Testis (tissue), 3 donors: Measurements from ENCODE around the gene LHX5. TPM values are rescaled to one million over a fixed set of nuclear protein-coding genes. Genes with fewer than 3 reads are reported as not detected.
A peak's percentile ranks its signal among the peaks of the same experiment; 100 is the strongest.

Source experiments
- DNase-seq: peaks from one replicate; pipeline ENCODE4 v3.0.0-alpha.2; 2019
- H3K27ac ChIP-seq, 2 donors: fragments of 200-600 bp; sonication (generic); one replicate each; pipeline ENCODE4 v1.5.1; 2019
- H3K27me3 ChIP-seq: fragments of 200-600 bp; sonication (generic); one replicate; pipeline ENCODE4 v1.5.1; 2019
- H3K36me3 ChIP-seq: fragments of 200-600 bp; sonication (generic); one replicate; pipeline ENCODE4 v1.5.1; 2017; ENCODE audit warnings: low read depth; ENCODE audit errors: missing control alignments
- H3K4me1 ChIP-seq: fragments of 200-600 bp; sonication (generic); one replicate; pipeline ENCODE4 v1.5.1; 2019
- H3K4me3 ChIP-seq, 2 donors: fragments of 200-600 bp; sonication (generic); one replicate each; pipeline ENCODE4 v1.5.1; 2017 to 2019
- H3K9me3 ChIP-seq: fragments of 200-600 bp; sonication (generic); one replicate; pipeline ENCODE4 v1.5.1; 2017
- CTCF ChIP-seq, 3 experiments: fragments of 450-650 bp in 2 of 3; fragments of 200-600 bp in 1 of 3; sonication (generic) in 1 of 3; IDR thresholded peaks; one replicate each; pipeline ENCODE4 v1.5.1; 2016 to 2019; ENCODE audit warnings: antibody characterized with exemption in 3 of 3, mild to moderate bottlenecking in 2 of 3, moderate library complexity in 1 of 3
- POLR2A ChIP-seq: fragments of 450-650 bp; IDR thresholded peaks from one replicate; pipeline ENCODE4 v1.6.1; 2017; ENCODE audit warnings: antibody characterized with exemption, mild to moderate bottlenecking, moderate library complexity
- WGBS, 2 donors: methylation state at CpG; one replicate each; pipeline ENCODE4 v1.1.5; 2018; 5-methylcytosine and 5-hydroxymethylcytosine counted together
- intact Hi-C: fragments of 100-400 bp; cut with DNase I; formaldehyde crosslinking; loops from one replicate; pipeline ENCODE4 v1.15.1; 2023; ENCODE audit warnings: low total_unique reads
- polyA plus RNA-seq: library from polyadenylated mRNA; stranded (reverse); fragments of 350-450 nt; fragmentation: Illumina TruSeq; extraction: RNeasy Lipid Tissue Mini Kit (QIAGEN cat#74804); gene quantifications from one replicate; pipeline ENCODE4 v1.2.3, GENCODE V29; 2014; ENCODE audit warnings: low read depth, low replicate concordance; ENCODE audit not compliant: insufficient read depth
- total RNA-seq, 2 donors: library from RNA; depleted of rRNA; stranded (reverse); fragments of >200 nt; gene quantifications; one replicate each; pipeline ENCODE4 v1.2.3, GENCODE V29; 2016

Gene LHX5
- total and polyA plus RNA-seq, 3 donors from 2014 or later: 0.11 to 0.12 TPM; not detected in 1

GRCh38 chr12:113465808-113466453 is 5.7 kb downstream of the LHX5 start:
- H3K4me3 ChIP-seq: no peak overlapping the region
- WGBS, 2 donors: 3% methylated on average over 9 to 13 of the region's 13 CpGs
- no peaks in the 10 kb centered on the region for H3K36me3 ChIP-seq
- peaks cover 9% of the 10 kb centered on the region for H3K27me3 ChIP-seq
- intact Hi-C loops: loop anchor here (10.0 kb wide), 1 partner anchor 449 kb away; no protein-coding TSS in a partner anchor
- H3K27ac ChIP-seq: no peak overlapping the region
- no peak for TF ChIP-seq POLR2A
- no peak for TF ChIP-seq CTCF (IDR thresholded peaks at IDR 0.05)
- peaks cover 38% of the 10 kb centered on the region for H3K4me1 ChIP-seq
- no peaks in the 10 kb centered on the region for H3K9me3 ChIP-seq
- no peak for DNase-seq

GRCh38 chr12:113464852-113465719 is 6.6 kb downstream of the LHX5 start:
- DNase-seq: no peak
- H3K9me3 ChIP-seq: no peaks in the 10 kb centered on the region
- H3K27ac ChIP-seq: no peak overlapping the region
- intact Hi-C loops: loop anchor here (10.0 kb wide), 1 partner anchor 450 kb away; no protein-coding TSS in a partner anchor
- H3K4me3 ChIP-seq: peak overlapping the region in 1 of 2 donors; percentile 15
- TF ChIP-seq POLR2A (no peak), CTCF (IDR thresholded peaks at IDR 0.05) (no peak)
- peaks cover 9% of the 10 kb centered on the region for H3K27me3 ChIP-seq
- WGBS, 2 donors: 1 to 2% methylated on average over 35 to 63 of the region's 64 CpGs
- H3K36me3 ChIP-seq: no peaks in the 10 kb centered on the region
- H3K4me1 ChIP-seq: peaks cover 38% of the 10 kb centered on the region

GRCh38 chr12:113464452-113464775 is 7.3 kb downstream of the LHX5 start:
- intact Hi-C loops: loop anchor here (10.0 kb wide), 1 partner anchor 450 kb away; no protein-coding TSS in a partner anchor
- no peak for DNase-seq
- Histone ChIP-seq H3K27ac (no peak overlapping the region), H3K9me3 (no peaks in the 10 kb centered on the region), H3K4me1 (peaks cover 38% of the 10 kb centered on the region), H3K27me3 (peaks cover 9% of the 10 kb centered on the region), H3K4me3 (no peak overlapping the region), H3K36me3 (no peaks in the 10 kb centered on the region)
- 0 to 2% methylated on average over 9 to 16 of the region's 16 CpGs for WGBS, 2 donors
- no peak for TF ChIP-seq CTCF (IDR thresholded peaks at IDR 0.05)

GRCh38 chr12:113463746-113464451 is 7.8 kb downstream of the LHX5 start:
- TF ChIP-seq POLR2A: no peak
- TF ChIP-seq CTCF (IDR thresholded peaks at IDR 0.05): no peak
- no peaks in the 10 kb centered on the region for H3K9me3 ChIP-seq
- H3K27me3 ChIP-seq: peaks cover 9% of the 10 kb centered on the region
- WGBS, 2 donors: 2 to 3% methylated on average over 55 to 57 of the region's 57 CpGs
- H3K4me1 ChIP-seq: peaks cover 38% of the 10 kb centered on the region
- intact Hi-C loops: loop anchor here (10.0 kb wide), 1 partner anchor 451 kb away; no protein-coding TSS in a partner anchor
- no peaks in the 10 kb centered on the region for H3K36me3 ChIP-seq
- H3K27ac ChIP-seq: no peak overlapping the region
- no peak for DNase-seq
- H3K4me3 ChIP-seq: peak overlapping the region in 1 of 2 donors; percentile 36
